HepG2 (cell line): ENCODE results near the gene SSNA1. TPM values are rescaled to one million over a fixed set of nuclear protein-coding genes. Genes with fewer than 3 reads are reported as not detected.

ENCODE experiments used
- AGO1 ChIP-seq: fragments of 200-400 bp; formaldehyde crosslinking; IDR thresholded peaks from 2 replicates; pipeline ENCODE4 v1.6.1; 2017; ENCODE audit warnings: mild to moderate bottlenecking, low read depth, low read length, moderate library complexity; ENCODE audit not compliant: poor library complexity, severe bottlenecking
- ARID2 ChIP-seq: sonication (generic); formaldehyde crosslinking; IDR thresholded peaks from 2 replicates; pipeline ENCODE4 v1.8.1; 2022; ENCODE audit warnings: mild to moderate bottlenecking, missing genetic modification reagents, borderline replicate concordance
- CBFB ChIP-seq: sonication (generic); formaldehyde crosslinking; IDR thresholded peaks from 2 replicates; pipeline ENCODE4 v1.4.0; 2020; ENCODE audit warnings: missing genetic modification reagents
- CREB3 ChIP-seq: sonication (generic); formaldehyde crosslinking; IDR thresholded peaks from 2 replicates; pipeline ENCODE4 v1.5.0; 2020; ENCODE audit warnings: missing genetic modification reagents
- FOXK1 ChIP-seq: sonication (generic); formaldehyde crosslinking; IDR thresholded peaks from 2 replicates; pipeline ENCODE4 v1.4.0; 2020; ENCODE audit warnings: low read depth, missing genetic modification reagents, borderline replicate concordance
- HDAC2 ChIP-seq: sonication (generic); formaldehyde crosslinking; IDR thresholded peaks from 2 replicates; pipeline ENCODE4 v1.4.0; 2020; ENCODE audit warnings: missing genetic modification reagents
- KDM6A ChIP-seq: IDR thresholded peaks from 2 replicates; pipeline ENCODE4 v1.6.1; 2016; ENCODE audit warnings: low read depth
- MIXL1 ChIP-seq: IDR thresholded peaks from 2 replicates; pipeline ENCODE4 v1.6.1; 2016
- NCOR1 ChIP-seq: fragments of 200-600 bp; sonication (generic); IDR thresholded peaks from 2 replicates; pipeline ENCODE4 v1.7.0; 2017; ENCODE audit warnings: antibody characterized with exemption, low read length, borderline replicate concordance
- NFIC ChIP-seq: IDR thresholded peaks from 2 replicates; pipeline ENCODE4 v1.6.1; 2012; ENCODE audit warnings: mild to moderate bottlenecking, low read length, inconsistent platforms
- NR2F6 ChIP-seq, 2 experiments: IDR thresholded peaks; 2 replicates each; pipeline ENCODE4 v1.6.1; 2016; ENCODE audit warnings: antibody characterized with exemption in 1 of 2, mild to moderate bottlenecking in 1 of 2
- PCBP1 ChIP-seq: fragments of 200-400 bp; formaldehyde crosslinking; IDR thresholded peaks from 2 replicates; pipeline ENCODE4 v1.6.1; 2017; ENCODE audit warnings: mild to moderate bottlenecking, low read depth, low read length, borderline replicate concordance
- POLR2AphosphoS5 ChIP-seq: IDR thresholded peaks from 2 replicates; pipeline ENCODE4 v1.6.1; 2012; ENCODE audit warnings: low read depth, low read length
- PTBP1 ChIP-seq: fragments of 200-400 bp; formaldehyde crosslinking; IDR thresholded peaks from 2 replicates; pipeline ENCODE4 v1.6.1; 2018; ENCODE audit warnings: low read length, low read depth; ENCODE audit not compliant: poor library complexity, severe bottlenecking
- ZNF354B ChIP-seq: sonication (generic); formaldehyde crosslinking; IDR thresholded peaks from 2 replicates; pipeline ENCODE4 v1.8.0; 2022; ENCODE audit warnings: mild to moderate bottlenecking, missing genetic modification reagents
- ZNF367 ChIP-seq: sonication (generic); formaldehyde crosslinking; IDR thresholded peaks from 2 replicates; pipeline ENCODE4 v1.4.0; 2020; ENCODE audit warnings: missing genetic modification reagents, borderline replicate concordance
- ZNF768 ChIP-seq: sonication (generic); formaldehyde crosslinking; IDR thresholded peaks from 2 replicates; pipeline ENCODE4 v1.4.0; 2020; ENCODE audit warnings: missing genetic modification reagents
- polyA plus RNA-seq, 8 experiments: library from polyadenylated mRNA; depleted of rRNA in 3 of 8; stranded (reverse) in 7 of 8; unstranded in 1 of 8; fragments of >200 nt; fragmentation: Illumina TruSeq in 4 of 8; extraction: Trizol in 4 of 8; gene quantifications; 2 replicates each; pipeline versions ENCODE4 v1.2.1 to v1.2.3, GENCODE V29; 2011 to 2016; ENCODE audit warnings: low read depth in 4 of 8, missing spikeins in 1 of 8, mixed read lengths in 1 of 8; ENCODE audit not compliant: insufficient read depth in 1 of 8
- total RNA-seq, 5 experiments: library from RNA; depleted of rRNA; stranded (reverse); fragments of >200 nt; fragmentation: Illumina TruSeq; extraction: Trizol; gene quantifications; 2 replicates each; pipeline ENCODE4 v1.2.3, GENCODE V29; 2016; ENCODE audit warnings: low read depth in 1 of 5
- TF ChIP-seq, protein P1 (sequence below): sonication (generic); formaldehyde crosslinking; IDR thresholded peaks from 2 replicates; pipeline ENCODE4 v1.4.0; 2020; ENCODE audit warnings: missing genetic modification reagents

SSNA1 gene
- total and polyA plus RNA-seq, 2 of the 13 experiments (the other 11 are each of a cell fraction or from before 2014, with no cell fraction given) = 35.9 to 49.4 TPM

DNA sequence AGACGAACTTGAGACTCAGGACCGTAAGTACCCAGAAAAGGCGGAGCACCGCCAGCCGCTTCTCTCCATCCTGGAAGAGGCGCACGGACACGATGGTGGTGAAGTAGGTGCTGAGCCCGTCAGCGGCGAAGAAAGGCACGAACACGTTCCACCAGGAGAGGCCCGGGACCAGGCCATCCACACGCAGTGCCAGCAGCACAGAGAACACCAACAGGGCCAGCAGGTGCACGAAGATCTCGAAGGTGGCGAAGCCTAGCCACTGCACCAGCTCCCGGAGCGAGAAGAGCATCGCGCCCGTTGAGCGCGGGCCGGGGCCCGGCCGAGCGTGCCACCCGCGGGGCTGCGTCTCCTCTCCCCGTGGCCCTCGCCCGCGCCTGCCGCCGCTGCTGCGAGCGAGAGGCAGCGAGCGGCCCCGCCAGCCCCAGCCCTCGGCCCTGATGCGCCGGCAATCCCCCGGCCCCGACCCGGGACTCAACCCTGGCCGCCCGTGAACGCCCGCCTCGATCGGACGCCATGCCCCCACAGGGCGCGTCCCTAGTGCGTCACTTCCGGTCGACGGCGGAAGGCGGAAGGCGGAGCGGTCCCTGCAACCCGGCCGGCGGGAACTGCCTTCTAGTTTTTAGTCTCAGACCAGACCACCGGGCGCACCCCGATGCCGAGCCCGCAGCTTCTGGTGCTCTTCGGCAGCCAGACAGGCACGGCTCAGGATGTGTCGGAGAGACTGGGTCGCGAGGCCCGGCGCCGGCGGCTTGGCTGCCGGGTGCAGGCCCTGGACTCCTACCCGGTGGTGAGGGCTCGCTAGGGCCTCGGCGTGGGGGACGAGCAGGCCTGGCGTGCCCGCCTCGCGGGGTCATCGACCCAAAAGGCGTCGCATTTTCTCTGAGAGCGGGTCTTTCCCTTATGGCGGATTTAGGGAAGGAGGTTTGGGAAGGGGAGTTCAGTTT lies 16.9 kb downstream of the SSNA1 start, which contains the start of the genes NDOR1 and TMEM203 (continued):
- no peak for TF ChIP-seq KDM6A (CRISPR knock-in tag)
- no peak for TF ChIP-seq ARID2 (CRISPR knock-in tag)
- TF ChIP-seq POLR2AphosphoS5 = peak; percentile 79
- TF ChIP-seq PCBP1 = no peak
- peak; percentile 9; the same call in 1 of the 2 replicates for TF ChIP-seq CBFB (CRISPR knock-in tag)
- TF ChIP-seq ZNF768 = peak; percentile 26; the same call in 1 of the 2 replicates
- no peak for TF ChIP-seq PTBP1
- TF ChIP-seq NFIC = no peak
- no peak for TF ChIP-seq AGO1
- TF ChIP-seq NCOR1 = no peak
- no peak for TF ChIP-seq CREB3
- peak; percentile 89; the same call in 1 of the 2 replicates for TF ChIP-seq FOXK1
- TF ChIP-seq, protein P1, sequence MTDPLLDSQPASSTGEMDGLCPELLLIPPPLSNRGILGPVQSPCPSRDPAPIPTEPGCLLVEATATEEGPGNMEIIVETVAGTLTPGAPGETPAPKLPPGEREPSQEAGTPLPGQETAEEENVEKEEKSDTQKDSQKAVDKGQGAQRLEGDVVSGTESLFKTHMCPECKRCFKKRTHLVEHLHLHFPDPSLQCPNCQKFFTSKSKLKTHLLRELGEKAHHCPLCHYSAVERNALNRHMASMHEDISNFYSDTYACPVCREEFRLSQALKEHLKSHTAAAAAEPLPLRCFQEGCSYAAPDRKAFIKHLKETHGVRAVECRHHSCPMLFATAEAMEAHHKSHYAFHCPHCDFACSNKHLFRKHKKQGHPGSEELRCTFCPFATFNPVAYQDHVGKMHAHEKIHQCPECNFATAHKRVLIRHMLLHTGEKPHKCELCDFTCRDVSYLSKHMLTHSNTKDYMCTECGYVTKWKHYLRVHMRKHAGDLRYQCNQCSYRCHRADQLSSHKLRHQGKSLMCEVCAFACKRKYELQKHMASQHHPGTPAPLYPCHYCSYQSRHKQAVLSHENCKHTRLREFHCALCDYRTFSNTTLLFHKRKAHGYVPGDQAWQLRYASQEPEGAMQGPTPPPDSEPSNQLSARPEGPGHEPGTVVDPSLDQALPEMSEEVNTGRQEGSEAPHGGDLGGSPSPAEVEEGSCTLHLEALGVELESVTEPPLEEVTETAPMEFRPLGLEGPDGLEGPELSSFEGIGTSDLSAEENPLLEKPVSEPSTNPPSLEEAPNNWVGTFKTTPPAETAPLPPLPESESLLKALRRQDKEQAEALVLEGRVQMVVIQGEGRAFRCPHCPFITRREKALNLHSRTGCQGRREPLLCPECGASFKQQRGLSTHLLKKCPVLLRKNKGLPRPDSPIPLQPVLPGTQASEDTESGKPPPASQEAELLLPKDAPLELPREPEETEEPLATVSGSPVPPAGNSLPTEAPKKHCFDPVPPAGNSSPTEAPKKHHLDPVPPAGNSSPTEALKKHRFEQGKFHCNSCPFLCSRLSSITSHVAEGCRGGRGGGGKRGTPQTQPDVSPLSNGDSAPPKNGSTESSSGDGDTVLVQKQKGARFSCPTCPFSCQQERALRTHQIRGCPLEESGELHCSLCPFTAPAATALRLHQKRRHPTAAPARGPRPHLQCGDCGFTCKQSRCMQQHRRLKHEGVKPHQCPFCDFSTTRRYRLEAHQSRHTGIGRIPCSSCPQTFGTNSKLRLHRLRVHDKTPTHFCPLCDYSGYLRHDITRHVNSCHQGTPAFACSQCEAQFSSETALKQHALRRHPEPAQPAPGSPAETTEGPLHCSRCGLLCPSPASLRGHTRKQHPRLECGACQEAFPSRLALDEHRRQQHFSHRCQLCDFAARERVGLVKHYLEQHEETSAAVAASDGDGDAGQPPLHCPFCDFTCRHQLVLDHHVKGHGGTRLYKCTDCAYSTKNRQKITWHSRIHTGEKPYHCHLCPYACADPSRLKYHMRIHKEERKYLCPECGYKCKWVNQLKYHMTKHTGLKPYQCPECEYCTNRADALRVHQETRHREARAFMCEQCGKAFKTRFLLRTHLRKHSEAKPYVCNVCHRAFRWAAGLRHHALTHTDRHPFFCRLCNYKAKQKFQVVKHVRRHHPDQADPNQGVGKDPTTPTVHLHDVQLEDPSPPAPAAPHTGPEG (CRISPR knock-in tag) = no peak
- TF ChIP-seq HDAC2 (CRISPR knock-in tag) = peak; percentile 95
- no peak for TF ChIP-seq NR2F6 (IDR thresholded peaks at IDR 0.05)
- TF ChIP-seq NR2F6 (CRISPR knock-in tag; IDR thresholded peaks at IDR 0.05) = 0 out of 2 replicates have a peak, but pooled peaks have one; percentile 38
- no peak for TF ChIP-seq ZNF354B (CRISPR knock-in tag)
- TF ChIP-seq MIXL1 (CRISPR knock-in tag) = no peak
- no peak for TF ChIP-seq ZNF367 (CRISPR knock-in tag)
